WTC11 (cell line): Measurements from ENCODE around the gene GNPDA1. TPM values are rescaled to one million over a fixed set of nuclear protein-coding genes. Genes with fewer than 3 reads are reported as not detected.
A peak's percentile ranks its signal among the peaks of the same experiment; 100 is the strongest.

Experiments used
- ATAC-seq: fragments of 200-7000 bp; cut with Tn5 transposase; 2 replicates; pipeline ENCODE4 v1.10.0; 2021; ENCODE audit warnings: mild to moderate bottlenecking, moderate library complexity
- CTCF ChIA-PET: fragments of 300-600 bp; sonication (Branson Sonifier 250); formaldehyde crosslinking; loops from one replicate; lab custom pipeline; 2021; ENCODE audit warnings: antibody characterized with exemption; lab: Charles Lee
- POLR2A ChIA-PET: fragments of 350-600 bp; sonication (Branson Sonifier 250); formaldehyde crosslinking; loops from one replicate; lab custom pipeline; 2021; ENCODE audit warnings: antibody characterized with exemption; lab: Charles Lee
- DNase-seq: peaks from one replicate; pipeline ENCODE4 v3.0.0; 2021; ENCODE audit warnings: low spot score
- H3K27ac Mint-ChIP-seq: 2 replicates; pipeline ENCODE4 v1.8.0; 2021; ENCODE audit warnings: mixed read lengths
- H3K27me3 Mint-ChIP-seq: 2 replicates; pipeline ENCODE4 v1.8.0; 2021; ENCODE audit warnings: low read depth, mild to moderate bottlenecking, moderate library complexity, mixed read lengths
- H3K36me3 Mint-ChIP-seq: 2 replicates; pipeline ENCODE4 v1.8.0; 2021; ENCODE audit warnings: mixed read lengths
- H3K4me1 Mint-ChIP-seq: 2 replicates; pipeline ENCODE4 v1.8.0; 2022; ENCODE audit warnings: mixed read lengths
- H3K4me3 Mint-ChIP-seq: 2 replicates; pipeline ENCODE4 v1.8.0; 2021; ENCODE audit warnings: mild to moderate bottlenecking, moderate library complexity, mixed read lengths
- H3K9me3 Mint-ChIP-seq: 2 replicates; pipeline ENCODE4 v1.8.0; 2021; ENCODE audit warnings: mixed read lengths
- CBFB ChIP-seq: sonication (generic); formaldehyde crosslinking; IDR thresholded peaks from 2 replicates; pipeline ENCODE4 v1.8.1; 2022; ENCODE audit warnings: mild to moderate bottlenecking, low read depth, missing genetic modification reagents
- CREM ChIP-seq: sonication (generic); formaldehyde crosslinking; IDR thresholded peaks from 2 replicates; pipeline ENCODE4 v1.8.1; 2022; ENCODE audit warnings: mild to moderate bottlenecking, missing genetic modification reagents, moderate library complexity
- E2F5 ChIP-seq: sonication (generic); formaldehyde crosslinking; IDR thresholded peaks from 2 replicates; pipeline ENCODE4 v1.8.1; 2022; ENCODE audit warnings: mild to moderate bottlenecking, moderate library complexity, missing genetic modification reagents
- ESRRA ChIP-seq: sonication (generic); formaldehyde crosslinking; IDR thresholded peaks from 2 replicates; pipeline ENCODE4 v1.8.1; 2022; ENCODE audit warnings: mild to moderate bottlenecking, missing genetic modification reagents, borderline replicate concordance
- KAT7 ChIP-seq: sonication (generic); formaldehyde crosslinking; IDR thresholded peaks from 2 replicates; pipeline ENCODE4 v1.8.1; 2023; ENCODE audit warnings: missing genetic modification reagents, mild to moderate bottlenecking, borderline replicate concordance
- NR1H2 ChIP-seq: sonication (generic); formaldehyde crosslinking; IDR thresholded peaks from 2 replicates; pipeline ENCODE4 v1.9.0; 2021; ENCODE audit warnings: mild to moderate bottlenecking, moderate library complexity, missing genetic modification reagents
- NR2C2 ChIP-seq: sonication (generic); formaldehyde crosslinking; IDR thresholded peaks from 2 replicates; pipeline ENCODE4 v1.8.0; 2022; ENCODE audit warnings: mild to moderate bottlenecking, missing genetic modification reagents
- SOX15 ChIP-seq: fragments of 250-450 bp; sonication (Bioruptor Pico); IDR thresholded peaks from 2 replicates; pipeline ENCODE4 v1.9.0; 2021; ENCODE audit warnings: mild to moderate bottlenecking
- TEAD4 ChIP-seq: sonication (generic); formaldehyde crosslinking; IDR thresholded peaks from 2 replicates; pipeline ENCODE4 v1.8.0; 2022; ENCODE audit warnings: mild to moderate bottlenecking, missing genetic modification reagents
- ZBTB43 ChIP-seq: sonication (generic); formaldehyde crosslinking; IDR thresholded peaks from 2 replicates; pipeline ENCODE4 v1.8.1; 2023; ENCODE audit warnings: mild to moderate bottlenecking, missing genetic modification reagents
- ZNF138 ChIP-seq: sonication (generic); formaldehyde crosslinking; conservative IDR thresholded peaks from 2 replicates; pipeline ENCODE4 v1.8.1; 2022; ENCODE audit warnings: mild to moderate bottlenecking, moderate library complexity, missing genetic modification reagents
- ZNF219 ChIP-seq: sonication (generic); formaldehyde crosslinking; IDR thresholded peaks from 2 replicates; pipeline ENCODE4 v1.8.0; 2023; ENCODE audit warnings: missing genetic modification reagents, mild to moderate bottlenecking, borderline replicate concordance
- ZNF232 ChIP-seq: sonication (generic); formaldehyde crosslinking; IDR thresholded peaks from 2 replicates; pipeline ENCODE4 v1.8.0; 2022; ENCODE audit warnings: mild to moderate bottlenecking, missing genetic modification reagents
- ZNF416 ChIP-seq: fragments of 250-450 bp; sonication (Bioruptor Pico); IDR thresholded peaks from 2 replicates; pipeline ENCODE4 v1.9.0; 2021; ENCODE audit warnings: mild to moderate bottlenecking, inconsistent platforms
- ZNF423 ChIP-seq: fragments of 250-450 bp; sonication (Bioruptor Pico); IDR thresholded peaks from 2 replicates; pipeline ENCODE4 v2.1.2; 2022; ENCODE audit warnings: mild to moderate bottlenecking, moderate library complexity
- ZNF532 ChIP-seq: fragments of 250-450 bp; sonication (Bioruptor Pico); IDR thresholded peaks from 2 replicates; pipeline ENCODE4 v1.9.0; 2021; ENCODE audit warnings: mild to moderate bottlenecking, borderline replicate concordance
- total RNA-seq: library from RNA; stranded (reverse); gene quantifications from 3 replicates; pipeline ENCODE4 v1.2.3, GENCODE V29; 2021
- TF ChIP-seq, protein P1 (sequence below): sonication (generic); formaldehyde crosslinking; IDR thresholded peaks from 2 replicates; pipeline ENCODE4 v1.8.0; 2023; ENCODE audit warnings: missing genetic modification reagents

Gene GNPDA1
- total RNA-seq, 1 experiment from 2014 or later = 54.8 TPM

- no peak for TF ChIP-seq ZNF138 (CRISPR knock-in tag)
These were observed 15.4 kb downstream of the GNPDA1 start (continued) for GRCh38 chr5:141997358-141997960.

DNA sequence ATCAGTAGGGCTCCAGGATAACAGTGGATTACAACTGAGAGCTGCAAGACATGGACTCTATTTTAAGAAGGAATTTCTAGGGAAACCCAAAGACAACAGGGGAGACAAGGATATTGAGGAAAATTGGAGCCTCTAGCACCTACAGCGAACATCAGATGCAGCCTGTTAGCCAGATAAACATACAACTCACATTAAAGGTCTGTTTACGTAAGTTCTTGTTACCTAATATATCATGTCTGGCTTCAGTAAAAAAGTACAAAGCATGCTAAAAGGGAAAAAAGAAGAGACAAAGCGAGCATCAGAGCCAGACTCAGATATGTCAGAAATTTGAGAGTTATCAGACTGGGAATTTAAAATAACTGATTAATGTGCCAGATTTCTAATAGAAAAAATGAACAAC lies 17.2 kb downstream of the GNPDA1 start:
- Mint-ChIP-seq H3K9me3 (peaks cover 4% of the 10 kb centered on the region; the same call in 1 of the 2 replicates), H3K27ac (no peak overlapping the region), H3K4me1 (no peaks in the 10 kb centered on the region), H3K27me3 (no peaks in the 10 kb centered on the region), H3K36me3 (peaks cover 33% of the 10 kb centered on the region), H3K4me3 (no peak overlapping the region)
- TF ChIP-seq ZNF232 (no peak), TEAD4 (CRISPR knock-in tag) (no peak), CBFB (no peak), ZNF423 (CRISPR knock-in tag) (no peak), ZNF219 (CRISPR knock-in tag) (no peak), NR2C2 (CRISPR knock-in tag) (no peak), ZBTB43 (no peak), NR1H2 (CRISPR knock-in tag) (no peak)
- no peak for ATAC-seq
- POLR2A ChIA-PET = no interaction called here
- DNase-seq = no peak
- CTCF ChIA-PET = interaction anchor here (0.7 to 1.8 kb wide), 4 partner anchors 26 to 171 kb away, joined by 3 to 7 read pairs (median 4); partner anchors contain the start of gene RNF14

DNA sequence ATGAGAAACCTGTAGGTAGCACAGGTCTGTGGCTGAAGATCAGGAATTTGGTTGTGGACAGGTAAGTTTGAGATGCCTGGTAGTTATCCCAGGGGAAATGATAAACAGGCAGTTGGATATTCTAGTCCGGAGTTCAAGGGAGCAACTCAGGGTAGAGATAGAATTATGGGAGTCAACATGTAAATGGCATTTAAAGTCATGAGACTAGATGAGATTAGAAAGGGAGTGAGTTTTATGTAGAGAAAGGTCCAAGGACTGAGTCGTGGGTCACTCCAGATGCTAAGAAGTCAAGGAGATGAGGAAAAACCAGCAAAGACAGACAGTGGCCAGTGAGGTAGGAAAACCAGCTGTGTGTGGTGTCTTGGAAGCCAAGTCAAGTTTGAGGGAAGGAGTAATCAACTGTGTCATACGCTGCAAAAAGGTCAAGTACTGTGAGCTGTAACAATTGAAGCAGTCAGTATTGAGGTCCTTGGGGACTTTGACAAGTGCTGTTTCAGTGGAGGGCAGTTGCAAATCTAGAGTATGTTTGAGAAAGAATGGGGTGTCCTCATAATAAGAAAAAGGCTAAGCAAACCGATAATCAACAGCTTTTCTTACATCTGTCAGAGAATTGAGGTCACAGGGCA lies 18.2 kb downstream of the GNPDA1 start:
- Mint-ChIP-seq H3K27ac (peak overlapping the region; percentile 18), H3K9me3 (peaks cover 4% of the 10 kb centered on the region; the same call in 1 of the 2 replicates), H3K36me3 (peaks cover 25% of the 10 kb centered on the region), H3K4me1 (no peaks in the 10 kb centered on the region), H3K4me3 (no peak overlapping the region), H3K27me3 (no peaks in the 10 kb centered on the region)
- no peak for TF ChIP-seq KAT7 (CRISPR knock-in tag)
- TF ChIP-seq SOX15 (CRISPR knock-in tag) = no peak
- no peak for TF ChIP-seq ZNF416 (CRISPR knock-in tag)
- TF ChIP-seq ESRRA = no peak
- TF ChIP-seq E2F5 = no peak
- TF ChIP-seq, protein P1, sequence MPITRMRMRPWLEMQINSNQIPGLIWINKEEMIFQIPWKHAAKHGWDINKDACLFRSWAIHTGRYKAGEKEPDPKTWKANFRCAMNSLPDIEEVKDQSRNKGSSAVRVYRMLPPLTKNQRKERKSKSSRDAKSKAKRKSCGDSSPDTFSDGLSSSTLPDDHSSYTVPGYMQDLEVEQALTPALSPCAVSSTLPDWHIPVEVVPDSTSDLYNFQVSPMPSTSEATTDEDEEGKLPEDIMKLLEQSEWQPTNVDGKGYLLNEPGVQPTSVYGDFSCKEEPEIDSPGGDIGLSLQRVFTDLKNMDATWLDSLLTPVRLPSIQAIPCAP (CRISPR knock-in tag) = no peak
- TF ChIP-seq ZNF532 (CRISPR knock-in tag) = no peak
- no peak for TF ChIP-seq CREM
- TF ChIP-seq TEAD4 (CRISPR knock-in tag) = no peak
- no peak for DNase-seq
- POLR2A ChIA-PET = interaction anchor here (0.6 kb wide), 1 partner anchor 69 kb away, joined by 3 read pairs; no protein-coding TSS in a partner anchor
- ATAC-seq = no peak
- CTCF ChIA-PET = interaction anchor here (1.8 to 1.9 kb wide), 2 partner anchors 17 to 149 kb away, joined by 7 to 12 read pairs; partner anchors contain the start of gene GNPDA1
